OCI-LY3 (cell line): ENCODE results near the gene FAM50A.

Experiments
- H2AFZ ChIP-seq: fragments of 200-600, 300-600 bp; shearing (Covaris generic); 2 replicates; pipeline ENCODE4 v1.6.0; 2014; ENCODE audit warnings: antibody characterized with exemption, low read depth, low read length
- H3K27ac ChIP-seq: fragments of 200-600, 300-600 bp; sonication (generic); 2 replicates; pipeline ENCODE4 v1.5.1; 2014; ENCODE audit warnings: mild to moderate bottlenecking, low read length, moderate library complexity, mixed read lengths
- H3K27me3 ChIP-seq: fragments of 200-600, 300-600 bp; sonication (generic); 2 replicates; pipeline ENCODE4 v1.6.1; 2014; ENCODE audit warnings: low read depth, low read length, mixed read lengths
- H3K36me3 ChIP-seq: fragments of 200-600, 300-600 bp; sonication (generic); replicated peaks from 2 replicates; pipeline ENCODE3; 2014; ENCODE audit warnings: low read depth, low read length, mixed read lengths
- H3K4me1 ChIP-seq: fragments of 300-600, 200-600 bp; sonication (generic); 2 replicates; pipeline ENCODE4 v1.6.1; 2014; ENCODE audit warnings: low read length, mixed read lengths
- H3K4me2 ChIP-seq: fragments of 200-600, 300-600 bp; sonication (generic); 2 replicates; pipeline ENCODE4 v1.6.1; 2014; ENCODE audit warnings: low read length, mixed read lengths
- H3K4me3 ChIP-seq: fragments of 300-600, 200-600 bp; sonication (generic); 2 replicates; pipeline ENCODE4 v1.5.1; 2014; ENCODE audit warnings: antibody characterized with exemption, mild to moderate bottlenecking, low read length, moderate library complexity
- H3K79me2 ChIP-seq: fragments of 300-600, 200-600 bp; shearing (Covaris generic); 2 replicates; pipeline ENCODE4 v1.6.1; 2014; ENCODE audit warnings: mild to moderate bottlenecking, low read length, mixed read lengths
- H3K9ac ChIP-seq: fragments of 300-600, 200-600 bp; shearing (Covaris generic); 2 replicates; pipeline ENCODE4 v1.6.0; 2014; ENCODE audit warnings: mild to moderate bottlenecking, low read length, moderate library complexity
- H3K9me3 ChIP-seq: fragments of 200-600, 300-600 bp; shearing (Covaris generic); 2 replicates; pipeline ENCODE4 v1.6.1; 2014; ENCODE audit warnings: low read length, mixed read lengths; ENCODE audit not compliant: insufficient read depth
- H4K20me1 ChIP-seq: fragments of 200-600, 300-600 bp; sonication (generic); 2 replicates; pipeline ENCODE4 v1.6.1; 2016; ENCODE audit warnings: low read length, mixed read lengths; ENCODE audit not compliant: insufficient read depth
- EZH2phosphoT487 ChIP-seq: fragments of 200-600 bp; shearing (Covaris generic); IDR thresholded peaks from 2 replicates; pipeline ENCODE4 v1.6.1; 2018; ENCODE audit warnings: antibody characterized with exemption, mixed run types, low read depth
- TF ChIP-seq, protein P1 (sequence below): fragments of 200-600, 300-600 bp; sonication (generic); IDR thresholded peaks from 2 replicates; pipeline ENCODE4 v1.5.1; 2014; ENCODE audit warnings: antibody characterized with exemption, low read length, low read depth

Gene FAM50A

DNA sequence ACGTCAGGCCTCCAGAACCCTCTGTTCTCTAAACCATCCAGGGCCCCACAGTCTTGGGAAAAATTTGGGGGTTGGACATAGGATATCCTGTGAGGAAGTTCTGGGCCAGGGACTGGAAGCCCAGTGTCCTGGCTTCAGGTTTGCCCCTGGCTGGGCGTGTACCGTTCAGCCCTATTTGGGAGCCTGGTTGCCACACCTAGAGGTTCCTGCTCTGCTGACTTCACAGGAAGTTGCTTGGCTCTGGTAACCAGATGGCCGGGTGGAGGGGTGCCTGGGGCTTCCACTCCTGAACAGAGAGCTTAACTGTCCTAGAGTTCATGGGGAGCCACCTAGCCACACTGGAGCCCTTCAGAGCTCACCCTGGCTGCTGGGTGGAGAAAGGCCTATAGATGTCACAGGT lies 31.5 kb upstream of the FAM50A start:
- Histone ChIP-seq H3K4me2 (peak overlapping the region; percentile 94), H3K9ac (peak overlapping the region; percentile 95), H3K79me2 (peaks cover 21% of the 10 kb centered on the region), H3K27me3 (no peaks in the 10 kb centered on the region), H3K4me1 (peaks cover 9% of the 10 kb centered on the region), H3K9me3 (no peaks in the 10 kb centered on the region), H3K27ac (peak overlapping the region; percentile 73), H3K36me3 (peaks cover 6% of the 10 kb centered on the region), H3K4me3 (peak overlapping the region; percentile 91), H2AFZ (no peak overlapping the region), H4K20me1 (no peaks in the 10 kb centered on the region)
- TF ChIP-seq, protein P1, sequence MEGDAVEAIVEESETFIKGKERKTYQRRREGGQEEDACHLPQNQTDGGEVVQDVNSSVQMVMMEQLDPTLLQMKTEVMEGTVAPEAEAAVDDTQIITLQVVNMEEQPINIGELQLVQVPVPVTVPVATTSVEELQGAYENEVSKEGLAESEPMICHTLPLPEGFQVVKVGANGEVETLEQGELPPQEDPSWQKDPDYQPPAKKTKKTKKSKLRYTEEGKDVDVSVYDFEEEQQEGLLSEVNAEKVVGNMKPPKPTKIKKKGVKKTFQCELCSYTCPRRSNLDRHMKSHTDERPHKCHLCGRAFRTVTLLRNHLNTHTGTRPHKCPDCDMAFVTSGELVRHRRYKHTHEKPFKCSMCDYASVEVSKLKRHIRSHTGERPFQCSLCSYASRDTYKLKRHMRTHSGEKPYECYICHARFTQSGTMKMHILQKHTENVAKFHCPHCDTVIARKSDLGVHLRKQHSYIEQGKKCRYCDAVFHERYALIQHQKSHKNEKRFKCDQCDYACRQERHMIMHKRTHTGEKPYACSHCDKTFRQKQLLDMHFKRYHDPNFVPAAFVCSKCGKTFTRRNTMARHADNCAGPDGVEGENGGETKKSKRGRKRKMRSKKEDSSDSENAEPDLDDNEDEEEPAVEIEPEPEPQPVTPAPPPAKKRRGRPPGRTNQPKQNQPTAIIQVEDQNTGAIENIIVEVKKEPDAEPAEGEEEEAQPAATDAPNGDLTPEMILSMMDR: no peak
- TF ChIP-seq EZH2phosphoT487: no peak

DNA sequence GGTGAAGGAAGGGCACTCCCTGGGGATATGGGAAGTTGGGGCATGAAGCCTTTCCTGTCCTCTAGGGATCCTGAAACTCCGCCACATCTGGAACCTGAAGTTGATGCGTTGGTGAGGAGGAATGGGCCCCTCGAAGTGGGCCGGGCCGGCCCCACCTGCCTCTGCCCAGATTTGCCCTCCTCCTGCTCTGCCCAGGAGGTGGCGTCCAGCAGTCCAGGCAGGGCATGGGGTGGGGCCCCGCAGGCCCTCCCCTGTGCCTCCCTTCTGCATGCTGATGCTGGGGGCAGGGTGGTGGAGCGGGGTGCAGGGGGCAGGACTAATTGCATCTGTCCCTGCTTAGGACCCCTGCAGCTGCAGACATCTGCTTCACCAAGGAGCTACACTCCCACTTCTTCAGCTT lies 30.8 kb upstream of the FAM50A start:
- Histone ChIP-seq H3K4me1 (peaks cover 9% of the 10 kb centered on the region), H3K36me3 (peaks cover 6% of the 10 kb centered on the region), H3K9me3 (no peaks in the 10 kb centered on the region), H3K79me2 (peaks cover 21% of the 10 kb centered on the region), H4K20me1 (no peaks in the 10 kb centered on the region), H3K4me2 (peak overlapping the region; percentile 94), H2AFZ (no peak overlapping the region), H3K4me3 (no peak overlapping the region; the same call in 1 of the 2 replicates), H3K27me3 (no peaks in the 10 kb centered on the region), H3K27ac (0 out of 2 replicates have a peak overlapping the region, but pooled peaks have one; percentile 73), H3K9ac (0 out of 2 replicates have a peak overlapping the region, but pooled peaks have one; percentile 95)
- TF ChIP-seq EZH2phosphoT487: no peak
- TF ChIP-seq, protein P1: no peak

DNA sequence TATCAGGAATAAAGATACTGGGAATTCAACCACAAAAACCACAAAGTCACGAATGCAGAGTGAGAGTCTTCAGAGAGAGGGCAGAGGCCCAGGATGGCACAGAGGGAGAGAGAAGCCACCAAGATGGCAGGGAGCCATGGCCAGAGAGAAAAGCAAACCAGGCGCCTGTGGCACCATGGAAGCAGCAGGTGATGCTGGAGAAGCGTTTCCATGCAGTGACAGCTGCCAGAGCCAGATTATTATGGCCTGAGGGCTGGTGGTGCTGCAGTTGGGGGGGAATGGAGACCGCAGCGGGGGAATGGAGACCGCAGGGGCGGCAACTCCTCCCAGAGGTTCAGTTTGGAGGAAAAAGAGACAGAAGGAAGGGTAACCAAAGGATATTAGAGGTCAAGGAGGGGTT lies 26.8 kb upstream of the FAM50A start:
- peaks cover 27% of the 10 kb centered on the region for H3K4me1 ChIP-seq
- no peak overlapping the region for H3K9ac ChIP-seq
- no peak overlapping the region for H2AFZ ChIP-seq
- H3K27ac ChIP-seq: no peak overlapping the region
- no peaks in the 10 kb centered on the region for H3K9me3 ChIP-seq
- peaks cover 9% of the 10 kb centered on the region for H3K36me3 ChIP-seq
- TF ChIP-seq, protein P1: no peak
- no peak for TF ChIP-seq EZH2phosphoT487
- H3K4me2 ChIP-seq: no peak overlapping the region
- H3K79me2 ChIP-seq: peaks cover 7% of the 10 kb centered on the region
- H4K20me1 ChIP-seq: no peaks in the 10 kb centered on the region
- H3K27me3 ChIP-seq: no peaks in the 10 kb centered on the region
- no peak overlapping the region for H3K4me3 ChIP-seq

DNA sequence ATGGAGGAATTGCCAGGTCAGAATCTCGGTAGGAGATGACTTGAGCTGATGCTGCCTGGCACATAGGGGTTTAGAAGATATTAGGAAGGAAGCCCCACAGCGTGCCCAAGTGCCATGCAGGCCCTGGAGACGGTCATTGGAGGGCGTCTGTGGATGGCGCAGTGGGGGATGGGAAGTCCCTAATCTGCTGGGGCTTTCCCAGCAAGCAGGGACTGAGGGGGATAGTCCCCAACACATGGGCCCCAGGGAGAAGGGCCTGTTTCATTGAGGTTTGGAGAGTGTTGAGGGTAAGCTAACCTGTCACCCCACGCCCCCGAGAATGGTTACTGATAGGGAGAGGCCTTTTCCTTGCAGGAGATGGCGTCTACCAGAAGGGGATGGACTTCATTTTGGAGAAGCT lies 24.8 kb upstream of the FAM50A start:
- Histone ChIP-seq H3K4me3 (peak overlapping the region; percentile 55), H3K4me2 (peak overlapping the region; percentile 72), H3K9me3 (no peaks in the 10 kb centered on the region), H3K36me3 (peaks cover 7% of the 10 kb centered on the region), H3K79me2 (no peaks in the 10 kb centered on the region), H3K27me3 (no peaks in the 10 kb centered on the region), H2AFZ (no peak overlapping the region), H4K20me1 (no peaks in the 10 kb centered on the region), H3K27ac (peak overlapping the region; percentile 61), H3K4me1 (peaks cover 18% of the 10 kb centered on the region), H3K9ac (peak overlapping the region; percentile 53; the same call in 1 of the 2 replicates)
- TF ChIP-seq, protein P1: no peak
